K562 (cell line): ENCODE measurements around the gene KRT76. TPM values are rescaled to one million over a fixed set of nuclear protein-coding genes. Genes with fewer than 3 reads are reported as not detected.

Experiments used
- ATAC-seq: fragments of 200-7000 bp; cut with Tn5 transposase; 3 replicates; pipeline ENCODE4 v1.9.1; 2020; ENCODE audit warnings: moderate library complexity
- BruUV-seq: library from RNA; stranded (reverse); fragments of 400-500 nt; replicated peaks from 2 replicates; lab custom pipeline; 2021; lab: Mats Ljungman, UMichigan
- CTCF ChIA-PET: fragments of 300-600 bp; formaldehyde crosslinking; extraction: SDS; loops from one replicate; lab custom pipeline; 2021; ENCODE audit warnings: low intra/inter-chr PET ratio; lab: Yijun Ruan, JAX
- POLR2A ChIA-PET: fragments of 300-600, 350-650 bp; sonication (Branson Sonifier 250); formaldehyde crosslinking; extraction: SDS; loops from one replicate; lab custom pipeline; 2021; ENCODE audit warnings: antibody characterized with exemption, inconsistent platforms; lab: Yijun Ruan, JAX
- DNase-seq, 4 experiments: peaks; one replicate each; pipeline versions ENCODE4 v3.0.0 to v3.0.0-alpha.2; 2011 to 2018; ENCODE audit warnings: low spot score in 3 of 4, mixed read lengths in 3 of 4; ENCODE audit errors: extremely low read depth in 1 of 4
- FAIRE-seq: peaks from 2 replicates; lab custom pipeline; 2011; peaks lifted over from hg19 to GRCh38; lab: Jason Lieb, UNC
- H2AFZ ChIP-seq: 2 replicates; pipeline ENCODE4 v1.6.0; 2011; ENCODE audit warnings: low read depth, low read length, control low read depth, inconsistent platforms
- H3K27ac ChIP-seq: fragments of 200-600 bp; 3 replicates; pipeline ENCODE4 v1.8.0; 2011; ENCODE audit warnings: low read depth, mild to moderate bottlenecking, control low read depth, inconsistent platforms, low read length, moderate library complexity, mixed read lengths; ENCODE audit errors: extremely low read depth
- H3K27me3 ChIP-seq, 2 experiments: fragments of 300-600 bp in 1 of 2; 2 replicates in 1 of 2; 3 replicates in 1 of 2; pipeline versions ENCODE4 v1.6.0 to v1.8.0; 2011; ENCODE audit warnings: inconsistent platforms in 2 of 2, low read length in 2 of 2, mild to moderate bottlenecking in 1 of 2, mixed read lengths in 1 of 2, moderate library complexity in 1 of 2; ENCODE audit not compliant: control insufficient read depth in 2 of 2, insufficient read depth in 2 of 2
- H3K36me3 ChIP-seq: fragments of 300-600 bp; 3 replicates; pipeline ENCODE4 v1.8.0; 2011; ENCODE audit warnings: mild to moderate bottlenecking, low read length, inconsistent platforms; ENCODE audit not compliant: control insufficient read depth, insufficient read depth
- H3K4me1 ChIP-seq, 2 experiments: fragments of 200-600 bp in 1 of 2; replicated peaks in 1 of 2; 2 replicates in 1 of 2; 3 replicates in 1 of 2; pipeline versions ENCODE4 v1.5.1 to v1.8.0; 2011; ENCODE audit warnings: inconsistent platforms in 2 of 2, low read length in 2 of 2, mild to moderate bottlenecking in 1 of 2, mixed read lengths in 1 of 2, moderate library complexity in 1 of 2; ENCODE audit not compliant: control insufficient read depth in 2 of 2, insufficient read depth in 2 of 2
- H3K4me2 ChIP-seq: 2 replicates; pipeline ENCODE4 v1.6.1; 2011; ENCODE audit warnings: low read length, control low read depth, inconsistent platforms, mixed read lengths; ENCODE audit not compliant: insufficient read depth
- H3K4me3 ChIP-seq: fragments of 200-600 bp; sonication (generic), shearing (Covaris generic); 2 replicates; pipeline ENCODE4 v1.5.1; 2016; ENCODE audit warnings: control low read depth, inconsistent platforms
- H3K79me2 ChIP-seq: fragments of 200-600 bp; 3 replicates; pipeline ENCODE4 v1.8.0; 2011; ENCODE audit warnings: low read length, inconsistent platforms; ENCODE audit not compliant: control insufficient read depth, insufficient read depth
- H3K9ac ChIP-seq, 2 experiments: 2 replicates each; pipeline versions ENCODE4 v1.6.0 to v1.6.1; 2011; ENCODE audit warnings: low read depth in 2 of 2, low read length in 2 of 2, control low read depth in 1 of 2, inconsistent platforms in 1 of 2, mild to moderate bottlenecking in 1 of 2, mixed read lengths in 1 of 2; ENCODE audit not compliant: insufficient read depth in 1 of 2
- H3K9me1 ChIP-seq: one replicate; pipeline ENCODE4 v1.6.0; 2011; ENCODE audit warnings: inconsistent platforms, mild to moderate bottlenecking, low read length, moderate library complexity; ENCODE audit not compliant: control insufficient read depth, insufficient read depth
- H3K9me3 ChIP-seq: replicated peaks from 2 replicates; pipeline ENCODE4 v1.5.1; 2011; ENCODE audit warnings: low read depth, low read length, inconsistent platforms; ENCODE audit not compliant: control insufficient read depth, insufficient read depth
- H4K20me1 ChIP-seq: replicated peaks from 2 replicates; pipeline ENCODE4 v1.6.1; 2011; ENCODE audit warnings: low read length, inconsistent platforms, mixed read lengths; ENCODE audit not compliant: control insufficient read depth, insufficient read depth
- BDP1 ChIP-seq: IDR thresholded peaks from 3 replicates; pipeline ENCODE4 v1.6.1; 2011; ENCODE audit not compliant: insufficient read length, insufficient read depth
- HNRNPLL ChIP-seq: fragments of 200-400 bp; formaldehyde crosslinking; IDR thresholded peaks from 2 replicates; pipeline ENCODE4 v1.6.1; 2017; ENCODE audit warnings: low read length, low read depth, mild to moderate bottlenecking; ENCODE audit not compliant: poor library complexity, severe bottlenecking
- MCM7 ChIP-seq, 2 experiments: fragments of 450-650 bp; IDR thresholded peaks; 2 replicates each; pipeline ENCODE4 v1.6.1; 2016 to 2018
- PHF20 ChIP-seq: fragments of 450-650 bp; IDR thresholded peaks from 2 replicates; pipeline ENCODE4 v1.6.1; 2018; ENCODE audit not compliant: partially characterized antibody
- RREB1 ChIP-seq: fragments of 250-450 bp; sonication (Bioruptor Pico); IDR thresholded peaks from 2 replicates; pipeline ENCODE4 v1.4.0; 2020
- SRSF3 ChIP-seq: fragments of 200-400 bp; formaldehyde crosslinking; IDR thresholded peaks from 2 replicates; pipeline ENCODE4 v1.6.1; 2016; ENCODE audit warnings: mild to moderate bottlenecking, low read length, moderate library complexity; ENCODE audit not compliant: insufficient read depth
- ZFP36 ChIP-seq: fragments of 150-350 bp; IDR thresholded peaks from 2 replicates; pipeline ENCODE4 v1.6.1; 2018; ENCODE audit warnings: low read length, low read depth; ENCODE audit not compliant: partially characterized antibody
- ZNF57 ChIP-seq: fragments of 450-650 bp; formaldehyde crosslinking; IDR thresholded peaks from 2 replicates; pipeline ENCODE4 v1.4.0; 2020; ENCODE audit warnings: mild to moderate bottlenecking, moderate library complexity
- ZNF583 ChIP-seq: fragments of 250-450 bp; sonication (Bioruptor Pico); IDR thresholded peaks from 2 replicates; pipeline ENCODE4 v1.4.0; 2020
- WGBS: fragments of 100-300 bp; shearing (Covaris generic); methylation state at CpG from one replicate; pipeline ENCODE4 v1.1.6; 2016; ENCODE audit warnings: low coverage, mixed read lengths; ENCODE audit not compliant: insufficient coverage; ENCODE audit errors: missing lambda C conversion rate; 5-methylcytosine and 5-hydroxymethylcytosine counted together
- in situ Hi-C: fragments of 300-500 bp; cut with MboI; formaldehyde crosslinking; loops from 4 replicates; pipeline ENCODE4 v1.15.0; 2018; ENCODE audit warnings: inconsistent platforms, mixed read lengths
- intact Hi-C: fragments of 100-400 bp; cut with micrococcal nuclease; formaldehyde crosslinking; loops from 2 replicates; pipeline ENCODE4 v1.14.2; 2022
- polyA plus RNA-seq, 8 experiments: library from polyadenylated mRNA; depleted of rRNA in 4 of 8; stranded (reverse) in 5 of 8; unstranded in 3 of 8; fragments of >200 nt; fragmentation: Nextera tagmentation in 2 of 8; fragmentation: Illumina TruSeq in 1 of 8; extraction: Ambion mirVana in 2 of 8; extraction: Trizol in 1 of 8; gene quantifications; 2 replicates each; pipeline versions ENCODE4 v1.2.1 to v1.2.3, GENCODE V29; 2011 to 2014; ENCODE audit warnings: inconsistent platforms in 1 of 8, missing spikeins in 1 of 8
- total RNA-seq, 7 experiments: library from RNA; depleted of rRNA in 6 of 7; stranded (reverse); fragments of >200 nt in 6 of 7; fragmentation: Illumina TruSeq in 2 of 7; extraction: Trizol in 2 of 7; gene quantifications; 2 replicates each; pipeline versions ENCODE4 v1.2.1 to v1.2.3, GENCODE V29; 2011 to 2021; ENCODE audit warnings: low replicate concordance in 1 of 7
- TF ChIP-seq, protein P1 (sequence below): fragments of 450-650 bp; formaldehyde crosslinking; IDR thresholded peaks from 2 replicates; pipeline ENCODE4 v1.4.0; 2022; ENCODE audit warnings: missing genetic modification characterization
- TF ChIP-seq, protein P2 (sequence below), 2 experiments: fragments of 450-650 bp in 1 of 2; sonication (generic) in 1 of 2; formaldehyde crosslinking in 1 of 2; IDR thresholded peaks in 1 of 2; conservative IDR thresholded peaks in 1 of 2; 2 replicates each; pipeline versions ENCODE4 v1.6.1 to v1.8.1; 2016 to 2023; ENCODE audit warnings: mild to moderate bottlenecking in 2 of 2, moderate library complexity in 2 of 2, inconsistent platforms in 1 of 2, missing genetic modification reagents in 1 of 2

KRT76 gene
- total and polyA plus RNA-seq, 9 of the 15 experiments (the other 6 are each of a cell fraction or from before 2014, with no cell fraction given), result not detected

GRCh38 chr12:52742822-52743457 is 34.2 kb downstream of the KRT76 start:
- no peaks in the 10 kb centered on the region for H3K79me2 ChIP-seq
- H3K4me3 ChIP-seq, result no peak overlapping the region
- DNase-seq, result no peak
- 0% methylated on average over 3 of the region's 3 CpGs for WGBS
- CTCF ChIA-PET, result no interaction called here
- BruUV-seq, result no TSS peak
- H3K36me3 ChIP-seq, result no peaks in the 10 kb centered on the region
- TF ChIP-seq ZFP36, result no peak
- TF ChIP-seq ZNF583 (CRISPR knock-in tag), result no peak
- no peak for TF ChIP-seq SRSF3
- TF ChIP-seq PHF20, result no peak
- TF ChIP-seq ZNF57 (CRISPR knock-in tag), result no peak
- no peak for TF ChIP-seq MCM7 (IDR thresholded peaks at IDR 0.05)
- TF ChIP-seq, protein P1, sequence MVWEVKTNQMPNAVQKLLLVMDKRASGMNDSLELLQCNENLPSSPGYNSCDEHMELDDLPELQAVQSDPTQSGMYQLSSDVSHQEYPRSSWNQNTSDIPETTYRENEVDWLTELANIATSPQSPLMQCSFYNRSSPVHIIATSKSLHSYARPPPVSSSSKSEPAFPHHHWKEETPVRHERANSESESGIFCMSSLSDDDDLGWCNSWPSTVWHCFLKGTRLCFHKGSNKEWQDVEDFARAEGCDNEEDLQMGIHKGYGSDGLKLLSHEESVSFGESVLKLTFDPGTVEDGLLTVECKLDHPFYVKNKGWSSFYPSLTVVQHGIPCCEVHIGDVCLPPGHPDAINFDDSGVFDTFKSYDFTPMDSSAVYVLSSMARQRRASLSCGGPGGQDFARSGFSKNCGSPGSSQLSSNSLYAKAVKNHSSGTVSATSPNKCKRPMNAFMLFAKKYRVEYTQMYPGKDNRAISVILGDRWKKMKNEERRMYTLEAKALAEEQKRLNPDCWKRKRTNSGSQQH (CRISPR knock-in tag), result no peak
- no peak for TF ChIP-seq HNRNPLL
- TF ChIP-seq, protein P2, sequence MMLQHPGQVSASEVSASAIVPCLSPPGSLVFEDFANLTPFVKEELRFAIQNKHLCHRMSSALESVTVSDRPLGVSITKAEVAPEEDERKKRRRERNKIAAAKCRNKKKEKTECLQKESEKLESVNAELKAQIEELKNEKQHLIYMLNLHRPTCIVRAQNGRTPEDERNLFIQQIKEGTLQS (IDR thresholded peaks at IDR 0.05), result no peak
- TF ChIP-seq, protein P2 (CRISPR knock-in tag; conservative IDR thresholded peaks at IDR 0.05), result no peak
- TF ChIP-seq RREB1 (CRISPR knock-in tag), result no peak
- no peak for TF ChIP-seq BDP1
- no peak for ATAC-seq
- intact Hi-C loops (no loop called here), in situ Hi-C loops (no loop called here)
- H3K27me3 ChIP-seq, result peaks cover 0 to 17% of the 10 kb centered on the region in 2 experiments; a peak in 3 of 5 replicates
- H3K4me1 ChIP-seq, result peaks cover 0 to 4% of the 10 kb centered on the region in 2 experiments; a peak in 1 of 5 replicates
- H3K4me2 ChIP-seq, result no peak overlapping the region
- H3K9ac ChIP-seq, result no peak overlapping the region
- POLR2A ChIA-PET, result no interaction called here
- no peaks in the 10 kb centered on the region for H3K9me3 ChIP-seq
- FAIRE-seq, result no peak
- no peak overlapping the region for H2AFZ ChIP-seq
- no peak overlapping the region for H3K27ac ChIP-seq
- H4K20me1 ChIP-seq, result no peaks in the 10 kb centered on the region; the same call in 1 of the 2 replicates
- no peaks in the 10 kb centered on the region for H3K9me1 ChIP-seq
